Pulmonary artery endothelial cell (primary cell): Measurements from ENCODE around the gene CD8B2. TPM values are rescaled to one million over a fixed set of nuclear protein-coding genes. Genes with fewer than 3 reads are reported as not detected.
"Not testable (repeated sequence)": the region's sequence is repeated elsewhere in the genome, so short reads cannot be mapped to it uniquely, and the experiment has no call there.

ENCODE experiments used
- DNase-seq: peaks from one replicate; pipeline ENCODE4 v3.0.0-alpha.2; 2011; ENCODE audit warnings: low read depth, low spot score
- total RNA-seq: library from RNA; depleted of rRNA; stranded (reverse); fragments of >200 nt; gene quantifications from 2 replicates; pipeline ENCODE4 v1.2.3, GENCODE V29; 2014

Gene CD8B2
- total RNA-seq, 1 donor from 2014 or later, result not detected

GRCh38 chr2:106511934-106512333 is 24.8 kb downstream of the CD8B2 start:
- DNase-seq, result not testable (repeated sequence)

GRCh38 chr2:106513391-106513790 is 26.2 kb downstream of the CD8B2 start:
- DNase-seq, result not testable (repeated sequence)

GRCh38 chr2:106514827-106515226 is 27.7 kb downstream of the CD8B2 start:
- not testable (repeated sequence) for DNase-seq

- DNase-seq, result no peak
Observed at GRCh38 chr2:106516436-106516835, 29.3 kb downstream of the CD8B2 start.

- DNase-seq, result no peak
Observed at GRCh38 chr2:106516864-106517263, 29.7 kb downstream of the CD8B2 start.

- DNase-seq, result no peak
Observed at GRCh38 chr2:106517329-106517728, 30.2 kb downstream of the CD8B2 start.

- DNase-seq, result no peak
Observed at GRCh38 chr2:106519767-106520166, 32.6 kb downstream of the CD8B2 start.

- no peak for DNase-seq
Observed at GRCh38 chr2:106521016-106521415, 33.9 kb downstream of the CD8B2 start.

- no peak for DNase-seq
Observed at GRCh38 chr2:106523976-106524665, 37.0 kb downstream of the CD8B2 start.

GRCh38 chr2:106530866-106531265 is 43.7 kb downstream of the CD8B2 start:
- no peak for DNase-seq

GRCh38 chr2:106531676-106532214 is 44.6 kb downstream of the CD8B2 start:
- no peak for DNase-seq

- DNase-seq, result no peak
Observed at GRCh38 chr2:106532236-106532635, 45.1 kb downstream of the CD8B2 start.

GRCh38 chr2:106534471-106534870 is 47.3 kb downstream of the CD8B2 start:
- no peak for DNase-seq

- no peak for DNase-seq
Observed at GRCh38 chr2:106536490-106536889, 49.3 kb downstream of the CD8B2 start.

GRCh38 chr2:106537047-106537446 is 49.9 kb downstream of the CD8B2 start:
- no peak for DNase-seq

GRCh38 chr2:106537791-106538191 is 50.6 kb downstream of the CD8B2 start:
- no peak for DNase-seq

- no peak for DNase-seq
Observed at GRCh38 chr2:106540886-106541285, 53.7 kb downstream of the CD8B2 start.

- DNase-seq, result no peak
Observed at GRCh38 chr2:106541333-106541732, 54.2 kb downstream of the CD8B2 start.

- DNase-seq, result no peak
Observed at GRCh38 chr2:106542746-106543359, 55.7 kb downstream of the CD8B2 start.

- DNase-seq, result no peak
Observed at GRCh38 chr2:106545007-106545406, 57.8 kb downstream of the CD8B2 start.

- DNase-seq, result no peak
Observed at GRCh38 chr2:106546391-106546990, 59.3 kb downstream of the CD8B2 start.

GRCh38 chr2:106547164-106547903 is 60.2 kb downstream of the CD8B2 start:
- DNase-seq, result no peak
